Islet precursor cell (in vitro differentiated cells): ENCODE data around the gene EML6.
A peak's percentile ranks its signal among the peaks of the same experiment; 100 is the strongest.

Experiments
- DNase-seq: peaks from one replicate; pipeline ENCODE4 v3.0.0-alpha.2; 2018

The EML6 gene

GRCh38 chr2:55010915-55011314, 287.5 kb downstream of the EML6 start:
- DNase-seq: no peak

GRCh38 chr2:55011831-55012671, 288.6 kb downstream of the EML6 start:
- DNase-seq: no peak

GRCh38 chr2:55012672-55013484, 289.4 kb downstream of the EML6 start:
- DNase-seq: no peak

GRCh38 chr2:55013936-55014335, 290.5 kb downstream of the EML6 start:
- DNase-seq: no peak

GRCh38 chr2:55014962-55015939, 291.8 kb downstream of the EML6 start:
- peak; percentile 60 for DNase-seq

- DNase-seq: no peak
These were observed 294.0 kb downstream of the EML6 start for GRCh38 chr2:55017428-55017827.

- DNase-seq: no peak
These were observed 294.4 kb downstream of the EML6 start for GRCh38 chr2:55017880-55018279.

- no peak for DNase-seq
These were observed 295.2 kb downstream of the EML6 start for GRCh38 chr2:55018619-55019018.

GRCh38 chr2:55019526-55020258, 296.2 kb downstream of the EML6 start:
- DNase-seq: no peak
